Endothelial cell of umbilical vein (primary cell): ENCODE data around the gene SULT1E1. TPM values are rescaled to one million over a fixed set of nuclear protein-coding genes. Genes with fewer than 3 reads are reported as not detected.

Source experiments
- BruUV-seq: library from RNA; stranded (reverse); fragments of 400-500 nt; replicated peaks from 2 replicates; lab custom pipeline; 2021; lab: Mats Ljungman, UMichigan
- CTCF ChIA-PET: fragments of 300-600, 350-600 bp; sonication (Branson Sonifier 250); formaldehyde crosslinking; loops from one replicate; lab custom pipeline; 2021; ENCODE audit warnings: antibody characterized with exemption, inconsistent platforms; lab: Charles Lee
- POLR2A ChIA-PET: fragments of 300-600, 350-600 bp; sonication (Branson Sonifier 250); formaldehyde crosslinking; loops from one replicate; lab custom pipeline; 2021; ENCODE audit warnings: antibody characterized with exemption, inconsistent platforms; lab: Charles Lee
- DNase-seq: peaks from one replicate; pipeline ENCODE4 v3.0.0-alpha.2; 2011; ENCODE audit warnings: low read depth, low spot score
- FAIRE-seq: peaks from 2 replicates; lab custom pipeline; 2011; peaks lifted over from hg19 to GRCh38; lab: Jason Lieb, UNC
- H2AFZ ChIP-seq: 2 replicates; pipeline ENCODE4 v1.6.0; 2012; ENCODE audit warnings: low read depth, low read length, control low read depth, inconsistent platforms
- H3K27ac ChIP-seq: 2 replicates; pipeline ENCODE4 v1.5.1; 2011; ENCODE audit warnings: low read depth, mild to moderate bottlenecking, control low read depth, low read length, moderate library complexity; ENCODE audit not compliant: insufficient read depth
- H3K27me3 ChIP-seq, 2 experiments: 2 replicates each; pipeline versions ENCODE4 v1.6.0 to v1.6.1; 2011; ENCODE audit warnings: low read length in 2 of 2, mixed read lengths in 1 of 2; ENCODE audit not compliant: control insufficient read depth in 2 of 2, insufficient read depth in 2 of 2
- H3K36me3 ChIP-seq, 2 experiments: 2 replicates in 1 of 2; 3 replicates in 1 of 2; pipeline ENCODE4 v1.5.1; 2011; ENCODE audit warnings: low read length in 2 of 2, mild to moderate bottlenecking in 1 of 2, moderate library complexity in 1 of 2; ENCODE audit not compliant: control insufficient read depth in 2 of 2, insufficient read depth in 2 of 2; ENCODE audit errors: extremely low read depth in 1 of 2
- H3K4me1 ChIP-seq: 3 replicates; pipeline ENCODE4 v1.5.1; 2011; ENCODE audit warnings: mild to moderate bottlenecking, low read length; ENCODE audit not compliant: control insufficient read depth, insufficient read depth; ENCODE audit errors: extremely low read depth
- H3K4me2 ChIP-seq: 2 replicates; pipeline ENCODE4 v1.6.1; 2011; ENCODE audit warnings: low read length, control low read depth, mixed read lengths; ENCODE audit not compliant: insufficient read depth
- H3K4me3 ChIP-seq, 3 experiments: fragments of 200-600 bp in 1 of 3; sonication (generic), shearing (Covaris generic) in 1 of 3; replicated peaks in 1 of 3; 2 replicates each; pipeline ENCODE4 v1.5.1; 2011 to 2016; ENCODE audit warnings: control low read depth in 3 of 3, low read length in 3 of 3, mild to moderate bottlenecking in 2 of 3, inconsistent platforms in 1 of 3, low read depth in 1 of 3, moderate library complexity in 1 of 3; ENCODE audit not compliant: insufficient read depth in 1 of 3
- H3K79me2 ChIP-seq: 2 replicates; pipeline ENCODE4 v1.6.0; 2012; ENCODE audit warnings: low read length, inconsistent platforms; ENCODE audit not compliant: control insufficient read depth, insufficient read depth
- H3K9ac ChIP-seq: replicated peaks from 2 replicates; pipeline ENCODE3; 2011; ENCODE audit warnings: low read length, control low read depth; ENCODE audit not compliant: insufficient read depth; ENCODE audit errors: extremely low read depth
- H3K9me1 ChIP-seq: replicated peaks from 3 replicates; pipeline ENCODE4 v1.6.0; 2011; ENCODE audit warnings: mild to moderate bottlenecking, low read length; ENCODE audit not compliant: control insufficient read depth, insufficient read depth; ENCODE audit errors: extremely low read depth
- H3K9me3 ChIP-seq: replicated peaks from 2 replicates; pipeline ENCODE4 v1.5.1; 2012; ENCODE audit warnings: low read length, inconsistent platforms; ENCODE audit not compliant: control insufficient read depth, insufficient read depth
- H4K20me1 ChIP-seq: replicated peaks from 2 replicates; pipeline ENCODE3; 2011; ENCODE audit warnings: mild to moderate bottlenecking, low read length; ENCODE audit not compliant: control insufficient read depth, insufficient read depth; ENCODE audit errors: extremely low read depth
- CTCF ChIP-seq, 2 donors: IDR thresholded peaks; 1 replicate in 1 of 2; 2 replicates in 1 of 2; pipeline ENCODE4 v1.5.1; 2011; ENCODE audit warnings: low read length in 2 of 2, mild to moderate bottlenecking in 2 of 2, moderate library complexity in 2 of 2, control low read depth in 1 of 2, inconsistent platforms in 1 of 2, low read depth in 1 of 2; ENCODE audit not compliant: insufficient read depth in 1 of 2; ENCODE audit errors: extremely low read depth in 1 of 2
- EZH2 ChIP-seq: IDR thresholded peaks from 2 replicates; pipeline ENCODE4 v1.6.1; 2012; ENCODE audit warnings: borderline replicate concordance, low read depth, mild to moderate bottlenecking, moderate library complexity, low read length, inconsistent platforms; ENCODE audit not compliant: severe bottlenecking
- FOS ChIP-seq: IDR thresholded peaks from 2 replicates; pipeline ENCODE4 v1.6.1; 2011; ENCODE audit warnings: mild to moderate bottlenecking, low read length, moderate library complexity, borderline replicate concordance; ENCODE audit not compliant: insufficient read depth
- GATA2 ChIP-seq: IDR thresholded peaks from 2 replicates; pipeline ENCODE4 v1.7.0; 2011; ENCODE audit warnings: low read depth, mild to moderate bottlenecking, moderate library complexity, mixed read lengths, low read length; ENCODE audit not compliant: insufficient read length, insufficient read depth
- JUN ChIP-seq: IDR thresholded peaks from 2 replicates; pipeline ENCODE4 v1.6.1; 2011; ENCODE audit warnings: borderline replicate concordance, low read depth; ENCODE audit not compliant: insufficient read length, insufficient read depth
- MYC ChIP-seq: IDR thresholded peaks from one replicate; pipeline ENCODE4 v1.6.1; 2011; ENCODE audit warnings: mild to moderate bottlenecking, low read depth, low read length
- POLR2A ChIP-seq: IDR thresholded peaks from 2 replicates; pipeline ENCODE4 v1.6.1; 2012; ENCODE audit warnings: low read depth, mild to moderate bottlenecking, control low read depth, low read length
- POLR2AphosphoS5 ChIP-seq: IDR thresholded peaks from 2 replicates; pipeline ENCODE4 v1.6.1; 2012; ENCODE audit warnings: low read depth, mild to moderate bottlenecking, control low read depth, low read length, moderate library complexity; ENCODE audit not compliant: insufficient read depth
- dilution Hi-C: fragments of 300-500 bp; cut with MboI; formaldehyde crosslinking; loops from one replicate; pipeline ENCODE4 v1.15.0; 2019; ENCODE audit warnings: low sequenced_read_pairs; ENCODE audit not compliant: extremely low pct_ligation_motif_present
- intact Hi-C: fragments of 100-400 bp; cut with micrococcal nuclease; formaldehyde crosslinking; loops from one replicate; pipeline ENCODE4 v1.10.0; 2022
- polyA plus RNA-seq, 4 experiments: library from polyadenylated mRNA; depleted of rRNA in 3 of 4; stranded (reverse) in 3 of 4; unstranded in 1 of 4; fragments of >200 nt; gene quantifications; 2 replicates each; pipeline versions ENCODE4 v1.2.1 to v1.2.3, GENCODE V29; 2011 to 2012; ENCODE audit warnings: missing spikeins in 1 of 4
- total RNA-seq: library from RNA; stranded (reverse); gene quantifications from 2 replicates; pipeline ENCODE4 v1.2.3, GENCODE V29; 2021
- TF ChIP-seq, protein P1 (sequence below): IDR thresholded peaks from 2 replicates; pipeline ENCODE4 v1.6.1; 2011; ENCODE audit not compliant: insufficient read depth, insufficient read length

SULT1E1 gene
- total and polyA plus RNA-seq, 2 donors (not counting 3 experiments of a cell fraction or from before 2014, with no cell fraction given): 25.8 to 34.5 TPM

DNA sequence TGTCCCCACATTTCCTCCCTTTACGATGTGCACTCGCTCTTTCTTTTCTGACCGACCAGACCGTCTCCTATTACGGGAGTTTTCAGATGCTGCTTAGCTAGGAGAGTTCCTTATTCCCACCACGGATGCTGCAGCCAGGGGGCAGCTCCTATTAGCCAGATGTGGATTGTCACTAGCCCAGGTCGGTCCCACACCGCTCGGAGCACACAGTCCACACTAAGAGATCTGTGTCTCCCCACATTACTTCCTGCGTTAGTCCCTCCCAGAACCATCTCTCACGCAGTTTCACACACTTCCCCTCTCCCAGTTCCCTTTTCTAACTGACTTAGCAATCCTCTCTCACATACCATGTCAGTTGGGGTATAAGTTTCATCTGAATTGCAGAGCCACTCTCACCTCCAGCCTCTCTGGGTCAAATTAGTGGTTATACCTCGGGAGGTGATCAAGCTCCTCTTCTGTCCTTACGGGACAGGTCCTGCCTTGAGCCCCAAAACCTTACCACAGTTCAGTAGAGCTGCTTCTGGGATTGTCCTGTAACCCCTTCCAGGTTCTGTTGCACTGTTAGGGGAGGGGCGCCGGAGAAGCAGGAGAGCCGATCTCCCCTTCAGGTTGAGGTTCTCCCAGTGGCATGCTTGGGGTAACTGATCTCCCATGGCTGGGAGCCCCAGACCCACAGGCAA, 28.2 kb downstream of the SULT1E1 start:
- Histone ChIP-seq H2AFZ (no peak overlapping the region), H3K9me1 (no peaks in the 10 kb centered on the region), H3K4me1 (peaks cover 14% of the 10 kb centered on the region), H3K36me3 (no peaks in the 10 kb centered on the region), H3K4me2 (no peak overlapping the region), H3K27me3 (no peaks in the 10 kb centered on the region), H3K9ac (no peak overlapping the region), H3K9me3 (no peaks in the 10 kb centered on the region), H4K20me1 (no peaks in the 10 kb centered on the region), H3K27ac (no peak overlapping the region), H3K4me3 (no peak overlapping the region), H3K79me2 (no peaks in the 10 kb centered on the region)
- dilution Hi-C loops (no loop called here), intact Hi-C loops (no loop called here)
- ChIA-PET POLR2A (no interaction called here), CTCF (interaction anchor here (1.2 to 2.5 kb wide), 3 partner anchors 49 to 142 kb away, joined by 3 to 11 read pairs (median 5); no protein-coding TSS in a partner anchor)
- FAIRE-seq (no peak), DNase-seq (no peak)
- no TSS peak for BruUV-seq
- TF ChIP-seq POLR2A (no peak), GATA2 (no peak), JUN (no peak), FOS (no peak), POLR2AphosphoS5 (no peak), CTCF (IDR thresholded peaks at IDR 0.05; ENCODE audit: extremely low read depth in 1 of 2, insufficient read depth in 1 of 2, low read depth in 1 of 2, low read length in 2 of 2) (no peak), MYC (no peak), EZH2 (no peak)
- TF ChIP-seq, protein P1, sequence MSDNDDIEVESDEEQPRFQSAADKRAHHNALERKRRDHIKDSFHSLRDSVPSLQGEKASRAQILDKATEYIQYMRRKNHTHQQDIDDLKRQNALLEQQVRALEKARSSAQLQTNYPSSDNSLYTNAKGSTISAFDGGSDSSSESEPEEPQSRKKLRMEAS: no peak
